B cell (primary cell): ENCODE measurements around the gene PRLR. TPM values are rescaled to one million over a fixed set of nuclear protein-coding genes. Genes with fewer than 3 reads are reported as not detected.

Experiments
- ATAC-seq: fragments of 200-7000 bp; cut with Tn5 transposase; one replicate; pipeline ENCODE4 v1.10.0; 2021; ENCODE audit warnings: low read depth, mild to moderate bottlenecking, moderate number of reproducible peaks, moderate library complexity
- CTCF ChIA-PET: fragments of 350-600 bp; sonication (Branson Sonifier 250); formaldehyde crosslinking; loops from one replicate; lab custom pipeline; 2021; ENCODE audit warnings: antibody characterized with exemption, inconsistent platforms; lab: Charles Lee
- POLR2A ChIA-PET: fragments of 350-600 bp; sonication (Branson Sonifier 250); formaldehyde crosslinking; loops from one replicate; lab custom pipeline; 2021; ENCODE audit warnings: antibody characterized with exemption; lab: Charles Lee
- DNase-seq: peaks from one replicate; pipeline ENCODE4 v3.0.0; 2013
- H2AFZ ChIP-seq: 2 replicates; pipeline ENCODE4 v1.6.1; 2012; ENCODE audit warnings: mild to moderate bottlenecking, low read depth, low read length; ENCODE audit not compliant: insufficient read depth, poor library complexity, severe bottlenecking
- H3K27ac ChIP-seq, 2 donors: 1 replicate in 1 of 2; 2 replicates in 1 of 2; pipeline ENCODE4 v1.5.1; 2012 to 2013; ENCODE audit warnings: low read length in 2 of 2, mild to moderate bottlenecking in 2 of 2, moderate library complexity in 1 of 2
- H3K27me3 ChIP-seq, 4 experiments: fragments of 200-600 bp in 1 of 4; sonication (generic) in 1 of 4; replicated peaks in 1 of 4; 1 replicate in 2 of 4; 2 replicates in 2 of 4; pipeline versions ENCODE4 v1.6.1 to v1.7.0; 2013 to 2016; ENCODE audit warnings: low read length in 3 of 4, mild to moderate bottlenecking in 2 of 4, mixed read lengths in 1 of 4, moderate library complexity in 1 of 4; ENCODE audit not compliant: insufficient read depth in 4 of 4, control insufficient read depth in 3 of 4; ENCODE audit errors: control extremely low read depth in 1 of 4
- H3K36me3 ChIP-seq, 2 experiments: replicated peaks in 1 of 2; 1 replicate in 1 of 2; 2 replicates in 1 of 2; pipeline versions ENCODE4 v1.6.1 to v1.7.1; 2013; ENCODE audit warnings: low read length in 1 of 2; ENCODE audit not compliant: insufficient read depth in 2 of 2, control insufficient read depth in 1 of 2; ENCODE audit errors: control extremely low read depth in 1 of 2, extremely low read depth in 1 of 2
- H3K4me1 ChIP-seq, 2 donors: fragments of 200-600 bp in 1 of 2; sonication (generic) in 1 of 2; 1 replicate in 1 of 2; 2 replicates in 1 of 2; pipeline versions ENCODE4 v1.5.1 to v1.6.1; 2013 to 2017; ENCODE audit warnings: low read length in 2 of 2; ENCODE audit not compliant: control insufficient read depth in 2 of 2, insufficient read depth in 2 of 2
- H3K4me2 ChIP-seq: replicated peaks from 2 replicates; pipeline ENCODE3; 2012; ENCODE audit warnings: mild to moderate bottlenecking, low read depth, low read length; ENCODE audit not compliant: poor library complexity, severe bottlenecking
- H3K4me3 ChIP-seq, 5 experiments: fragments of 200-600 bp in 1 of 5; sonication (generic) in 1 of 5; 1 replicate in 3 of 5; 2 replicates in 2 of 5; pipeline versions ENCODE4 v1.5.1 to v1.7.0; 2011 to 2016; ENCODE audit warnings: low read length in 4 of 5, mild to moderate bottlenecking in 4 of 5, low read depth in 2 of 5, control low read depth in 1 of 5, moderate library complexity in 1 of 5; ENCODE audit not compliant: insufficient read depth in 1 of 5; ENCODE audit errors: control extremely low read depth in 1 of 5, extremely low read depth in 1 of 5
- H3K79me2 ChIP-seq: fragments of 200-600 bp; sonication (generic); one replicate; pipeline ENCODE4 v1.6.0; 2016; ENCODE audit warnings: low read length; ENCODE audit not compliant: control insufficient read depth, insufficient read depth
- H3K9ac ChIP-seq: fragments of 200-600 bp; sonication (generic); 2 replicates; pipeline ENCODE4 v1.6.1; 2017; ENCODE audit warnings: mild to moderate bottlenecking, low read length, moderate library complexity
- H3K9me3 ChIP-seq, 3 donors: one replicate each; pipeline versions ENCODE4 v1.6.1 to v1.7.1; 2013; ENCODE audit warnings: low read length in 2 of 3; ENCODE audit not compliant: control insufficient read depth in 2 of 3, insufficient read depth in 1 of 3; ENCODE audit errors: control extremely low read depth in 1 of 3
- H4K20me1 ChIP-seq: 2 replicates; pipeline ENCODE4 v1.6.0; 2012; ENCODE audit warnings: mild to moderate bottlenecking, low read length; ENCODE audit not compliant: insufficient read depth, control insufficient read depth, poor library complexity, severe bottlenecking
- H3K27ac Mint-ChIP-seq: one replicate; pipeline ENCODE4 v1.8.0; 2021; ENCODE audit warnings: mixed read lengths
- H3K27me3 Mint-ChIP-seq: one replicate; pipeline ENCODE4 v1.8.0; 2021; ENCODE audit warnings: mixed read lengths
- H3K4me1 Mint-ChIP-seq: one replicate; pipeline ENCODE4 v1.8.0; 2021; ENCODE audit warnings: mixed read lengths
- H3K4me3 Mint-ChIP-seq: one replicate; pipeline ENCODE4 v1.8.0; 2021; ENCODE audit warnings: mixed read lengths
- H3K9me3 Mint-ChIP-seq: one replicate; pipeline ENCODE4 v1.8.0; 2022; ENCODE audit warnings: mixed read lengths; ENCODE audit not compliant: insufficient read depth
- EZH2 ChIP-seq: IDR thresholded peaks from 2 replicates; pipeline ENCODE4 v1.6.1; 2012; ENCODE audit warnings: borderline replicate concordance, low read depth, mild to moderate bottlenecking, moderate library complexity, low read length; ENCODE audit not compliant: insufficient read depth, poor library complexity, severe bottlenecking
- WGBS: methylation state at CpG from one replicate; pipeline ENCODE4 v1.1.5; 2013; ENCODE audit warnings: missing lambda C conversion rate; ENCODE audit not compliant: insufficient coverage; 5-methylcytosine and 5-hydroxymethylcytosine counted together
- intact Hi-C: fragments of 100-400 bp; cut with micrococcal nuclease; formaldehyde crosslinking; loops from one replicate; pipeline ENCODE4 v1.10.0; 2022
- polyA plus RNA-seq: library from polyadenylated mRNA; depleted of rRNA; stranded (reverse); fragments of >200 nt; gene quantifications from 2 replicates; pipeline ENCODE4 v1.2.3, GENCODE V29; 2012
- total RNA-seq, 2 donors: library from RNA; stranded (reverse); fragments of 120-200 nt in 1 of 2; gene quantifications; 1 replicate in 1 of 2; 2 replicates in 1 of 2; pipeline versions ENCODE4 v1.2.3 to v1.2.4, GENCODE V29; 2013 to 2022
- TF ChIP-seq, protein P1 (sequence below): fragments of 200-600 bp; IDR thresholded peaks from one replicate; pipeline ENCODE4 v1.8.0; 2022; ENCODE audit warnings: antibody characterized with exemption, mild to moderate bottlenecking

The PRLR gene
- total and polyA plus RNA-seq, 2 donors (not counting 1 experiment from before 2014, with no cell fraction given): 0.39 TPM; not detected in 1

DNA sequence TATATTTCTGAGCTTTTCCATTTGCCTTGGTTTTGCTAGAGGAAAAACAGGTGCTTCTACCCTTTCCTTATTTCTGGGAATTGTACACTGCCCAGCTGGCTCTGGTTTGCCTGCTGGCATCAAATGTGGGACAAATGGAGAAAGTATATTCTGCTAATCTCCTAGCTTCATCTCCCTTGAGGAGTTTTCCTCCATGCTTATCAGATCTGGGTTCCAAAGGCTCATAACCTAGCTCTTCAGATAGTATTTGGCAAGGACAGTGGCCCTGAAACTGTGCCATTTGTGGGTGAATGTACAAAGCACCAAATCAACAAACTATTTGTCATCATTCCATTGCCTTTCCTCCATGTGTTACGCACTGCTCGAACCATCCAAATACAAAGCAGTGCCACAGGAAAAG lies 16.2 kb downstream of the PRLR start:
- TF ChIP-seq, protein P1, sequence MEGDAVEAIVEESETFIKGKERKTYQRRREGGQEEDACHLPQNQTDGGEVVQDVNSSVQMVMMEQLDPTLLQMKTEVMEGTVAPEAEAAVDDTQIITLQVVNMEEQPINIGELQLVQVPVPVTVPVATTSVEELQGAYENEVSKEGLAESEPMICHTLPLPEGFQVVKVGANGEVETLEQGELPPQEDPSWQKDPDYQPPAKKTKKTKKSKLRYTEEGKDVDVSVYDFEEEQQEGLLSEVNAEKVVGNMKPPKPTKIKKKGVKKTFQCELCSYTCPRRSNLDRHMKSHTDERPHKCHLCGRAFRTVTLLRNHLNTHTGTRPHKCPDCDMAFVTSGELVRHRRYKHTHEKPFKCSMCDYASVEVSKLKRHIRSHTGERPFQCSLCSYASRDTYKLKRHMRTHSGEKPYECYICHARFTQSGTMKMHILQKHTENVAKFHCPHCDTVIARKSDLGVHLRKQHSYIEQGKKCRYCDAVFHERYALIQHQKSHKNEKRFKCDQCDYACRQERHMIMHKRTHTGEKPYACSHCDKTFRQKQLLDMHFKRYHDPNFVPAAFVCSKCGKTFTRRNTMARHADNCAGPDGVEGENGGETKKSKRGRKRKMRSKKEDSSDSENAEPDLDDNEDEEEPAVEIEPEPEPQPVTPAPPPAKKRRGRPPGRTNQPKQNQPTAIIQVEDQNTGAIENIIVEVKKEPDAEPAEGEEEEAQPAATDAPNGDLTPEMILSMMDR: no peak
- Histone ChIP-seq H2AFZ (no peak overlapping the region), H3K9ac (no peak overlapping the region), H3K36me3 (no peaks in the 10 kb centered on the region), H3K79me2 (no peaks in the 10 kb centered on the region), H3K27me3 (no peaks in the 10 kb centered on the region), H3K4me2 (no peak overlapping the region), H4K20me1 (no peaks in the 10 kb centered on the region), H3K27ac (no peak overlapping the region), H3K9me3 (no peaks in the 10 kb centered on the region), H3K4me3 (no peak overlapping the region), H3K4me1 (peaks cover 6 to 12% of the 10 kb centered on the region in 2 donors)
- intact Hi-C loops: loop anchor here (5.0 kb wide), 1 partner anchor 103 kb away; no protein-coding TSS in a partner anchor
- Mint-ChIP-seq H3K27me3 (no peaks in the 10 kb centered on the region), H3K4me3 (no peak overlapping the region), H3K9me3 (no peaks in the 10 kb centered on the region), H3K27ac (no peak overlapping the region), H3K4me1 (peaks cover 20% of the 10 kb centered on the region)
- WGBS: no CpG with 5 or more reads among the region's 2 CpGs
- ChIA-PET CTCF (interaction anchor here (1.7 to 2.6 kb wide), 2 partner anchors 11 to 124 kb away, joined by 3 to 8 read pairs; no protein-coding TSS in a partner anchor), POLR2A (no interaction called here)
- no peak for ATAC-seq
- DNase-seq: no peak

DNA sequence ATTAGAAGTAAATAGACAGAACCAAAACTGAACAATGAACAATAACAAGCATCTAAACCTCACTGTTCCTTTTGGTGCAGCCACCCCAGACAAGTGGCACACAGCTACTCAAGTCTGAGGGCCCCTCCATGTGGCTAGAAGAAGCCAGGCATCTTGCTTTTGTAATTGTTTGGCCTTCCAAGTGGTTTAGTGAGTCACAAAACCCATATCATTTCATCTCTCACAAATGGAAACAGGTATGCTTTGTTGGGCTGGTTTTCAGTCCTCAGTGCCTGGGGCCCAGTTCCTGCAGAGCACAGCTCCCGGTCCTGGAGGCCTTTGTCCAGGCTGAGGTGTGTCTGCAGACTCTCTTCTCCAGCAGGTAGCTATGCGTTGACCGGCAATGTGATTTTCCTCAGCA lies 16.7 kb downstream of the PRLR start:
- H3K9me3 Mint-ChIP-seq: no peaks in the 10 kb centered on the region
- H3K9ac ChIP-seq: no peak overlapping the region
- no peaks in the 10 kb centered on the region for H3K79me2 ChIP-seq
- no peak overlapping the region for H3K27ac ChIP-seq
- H2AFZ ChIP-seq: no peak overlapping the region
- no peaks in the 10 kb centered on the region for H3K27me3 Mint-ChIP-seq
- no peaks in the 10 kb centered on the region for H3K9me3 ChIP-seq
- H3K4me3 Mint-ChIP-seq: no peak overlapping the region
- H3K27me3 ChIP-seq: no peaks in the 10 kb centered on the region
- peaks cover 6 to 12% of the 10 kb centered on the region in 2 donors for H3K4me1 ChIP-seq
- H3K4me3 ChIP-seq: no peak overlapping the region
- no peak overlapping the region for H3K4me2 ChIP-seq
- H4K20me1 ChIP-seq: no peaks in the 10 kb centered on the region
- ATAC-seq (no peak), DNase-seq (no peak)
- WGBS: 91% methylated on average over 3 of the region's 3 CpGs
- intact Hi-C loops: loop anchor here (2.0 to 5.0 kb wide), 2 partner anchors 19 to 104 kb away; no protein-coding TSS in a partner anchor
- CTCF ChIA-PET: interaction anchor here (1.2 to 2.6 kb wide), 3 partner anchors 11 to 123 kb away, joined by 3 to 8 read pairs (median 3); no protein-coding TSS in a partner anchor
- H3K36me3 ChIP-seq: no peaks in the 10 kb centered on the region
- no peak overlapping the region for H3K27ac Mint-ChIP-seq
- TF ChIP-seq, protein P1: no peak
- no peak for TF ChIP-seq EZH2
- POLR2A ChIA-PET: no interaction called here
- peaks cover 20% of the 10 kb centered on the region for H3K4me1 Mint-ChIP-seq
